ENCODE results near the gene JAZF1. TPM values are rescaled to one million over a fixed set of nuclear protein-coding genes. Genes with fewer than 3 reads are reported as not detected.
A peak's percentile ranks its signal among the peaks of the same experiment; 100 is the strongest.

JAZF1 gene
- total RNA-seq, 1 experiment from 2014 or later, result 9.1 TPM

- H2BK15ac ChIP-seq (ENCODE audit: low read depth, low read length), result no peak overlapping the region
- H2BK120ac ChIP-seq (ENCODE audit: low read depth, low read length, poor library complexity, severe bottlenecking), result no peak overlapping the region
- H2BK5ac ChIP-seq (ENCODE audit: insufficient read length, low read length), result no peak overlapping the region
- H3K18ac ChIP-seq (ENCODE audit: insufficient read length, low read depth, low read length), result no peak overlapping the region
- H3K27me3 ChIP-seq (ENCODE audit: insufficient read depth, low read length), result no peaks in the 10 kb centered on the region
- no peaks in the 10 kb centered on the region for H3K9me3 ChIP-seq (ENCODE audit: control insufficient read depth, low read depth, low read length)
- H3K4ac ChIP-seq (ENCODE audit: low read depth, low read length), result no peak overlapping the region
- no peak overlapping the region for H3K23ac ChIP-seq (ENCODE audit: insufficient read length, low read depth, low read length)
- no peak overlapping the region for H3K4me2 ChIP-seq (ENCODE audit: insufficient read depth, insufficient read length, low read length)
- H3T11ph ChIP-seq (ENCODE audit: low read length), result no peak overlapping the region
- no peaks in the 10 kb centered on the region for H3K79me1 ChIP-seq (ENCODE audit: insufficient read depth, low read depth, low read length, poor library complexity, severe bottlenecking)
- no peaks in the 10 kb centered on the region for H3K27me3 Mint-ChIP-seq (ENCODE audit: low read depth)
- no peak overlapping the region for H3K56ac ChIP-seq (ENCODE audit: insufficient read length, low read depth, low read length)
- no peak overlapping the region for H3K27ac ChIP-seq (ENCODE audit: insufficient read length, low read depth, low read length)
- no peak overlapping the region for H4K8ac ChIP-seq (replicated peaks; ENCODE audit: insufficient read length, low read depth, low read length)
- H2AK5ac ChIP-seq (ENCODE audit: insufficient read length, low read length), result no peak overlapping the region
- H2BK12ac ChIP-seq (ENCODE audit: insufficient read length, low read depth, low read length), result no peak overlapping the region
- peak overlapping the region; percentile 54 to 86 (median 66); a peak in 5 of 7 replicates for H3K27ac Mint-ChIP-seq
- TF ChIP-seq CTCF (conservative IDR thresholded peaks at IDR 0.05), result peak; percentile 66
- DNase-seq, result no peak
- peaks cover 5% of the 10 kb centered on the region for H3K4me1 ChIP-seq (ENCODE audit: insufficient read depth, low read length)
- no peak overlapping the region for H3K4me3 Mint-ChIP-seq
- H4K20me1 ChIP-seq (ENCODE audit: control insufficient read depth, insufficient read depth, insufficient read length), result no peaks in the 10 kb centered on the region
- no peaks in the 10 kb centered on the region for H3K79me2 ChIP-seq (ENCODE audit: insufficient read depth, low read length)
- H2BK20ac ChIP-seq (ENCODE audit: low read depth, low read length, poor library complexity, severe bottlenecking), result no peak overlapping the region
- whole genome bisulfite sequencing (ENCODE audit: extremely low coverage, insufficient read length, low lambda C conversion rate), result no CpG with 5 or more reads among the region's 3 CpGs
- H2AFZ ChIP-seq (ENCODE audit: low read length), result no peak overlapping the region
- peaks cover 19 to 25% of the 10 kb centered on the region in 2 experiments for H3K4me1 Mint-ChIP-seq
- no peaks in the 10 kb centered on the region for H3K9me3 Mint-ChIP-seq
- no peak overlapping the region for H4K91ac ChIP-seq (ENCODE audit: insufficient read length, low read depth, low read length)
- H4K5ac ChIP-seq (ENCODE audit: insufficient read length, low read depth, low read length), result no peak overlapping the region
- H3K14ac ChIP-seq (ENCODE audit: insufficient read depth, low read length), result no peak overlapping the region
- no peak overlapping the region for H3K9ac ChIP-seq (ENCODE audit: extremely low read depth, insufficient read length, low read length)
- H3K36me3 Mint-ChIP-seq (ENCODE audit: insufficient read depth in 1 of 3, low read depth in 3 of 3), result no peaks in the 10 kb centered on the region
- H3K23me2 ChIP-seq (ENCODE audit: insufficient read length, low read depth, low read length, poor library complexity, severe bottlenecking), result no peaks in the 10 kb centered on the region
Measured at GRCh38 chr7:27933671-27934565, 246.7 kb downstream of the JAZF1 start.
